Measurements from ENCODE around the gene DPEP2. TPM values are rescaled to one million over a fixed set of nuclear protein-coding genes. Genes with fewer than 3 reads are reported as not detected.

DPEP2 gene
- total and polyA plus RNA-seq, 2 experiments from 2014 or later = not detected

GRCh38 chr16:67995423-67995822 is 3.9 kb downstream of the DPEP2 start:
- no peaks in the 10 kb centered on the region for H4K20me1 ChIP-seq (replicated peaks; ENCODE audit: insufficient read depth)
- 0 out of 2 replicates have a peak, but pooled peaks cover 3% of the 10 kb centered on the region for H3F3A ChIP-seq (replicated peaks; ENCODE audit: low read depth)
- peaks cover 3% of the 10 kb centered on the region; the same call in 1 of the 2 replicates for H3K27me3 ChIP-seq (ENCODE audit: insufficient read depth)
- TF ChIP-seq EZH2 (IDR thresholded peaks at IDR 0.05; ENCODE audit: low read depth, unreplicated experiment) = no peak
- no peak for TF ChIP-seq CREB1 (CRISPR knock-in tag; IDR thresholded peaks at IDR 0.05; ENCODE audit: low read depth)
- TF ChIP-seq JUNB (IDR thresholded peaks at IDR 0.05; ENCODE audit: unreplicated experiment) = no peak
- no peak for TF ChIP-seq ETS1 (IDR thresholded peaks at IDR 0.05)
- TF ChIP-seq POLR2AphosphoS5 (IDR thresholded peaks at IDR 0.05; ENCODE audit: low read depth) = no peak
- TF ChIP-seq NANOG (IDR thresholded peaks at IDR 0.05; ENCODE audit: borderline replicate concordance) = no peak
- no peak for TF ChIP-seq STAT1 (IDR thresholded peaks at IDR 0.05; ENCODE audit: unreplicated experiment)
- no peak for TF ChIP-seq REST (IDR thresholded peaks at IDR 0.05; ENCODE audit: unreplicated experiment)
- TF ChIP-seq ZNF331 (CRISPR knock-in tag; IDR thresholded peaks at IDR 0.05; ENCODE audit: low read depth) = no peak
- no peak for TF ChIP-seq CTCF (conservative IDR thresholded peaks at IDR 0.05; ENCODE audit: low read depth in 2 of 2)
- TF ChIP-seq EZH2phosphoT487 (IDR thresholded peaks at IDR 0.05; ENCODE audit: unreplicated experiment) = no peak
- TF ChIP-seq ZNF462 (CRISPR knock-in tag; IDR thresholded peaks at IDR 0.05) = no peak
- TF ChIP-seq ZNF114 (CRISPR knock-in tag; IDR thresholded peaks at IDR 0.05) = no peak
- ATAC-seq (no peak), DNase-seq (ENCODE audit: low spot score) (no peak)
- Mint-ChIP-seq H3K4me3 (no peak overlapping the region), H3K27me3 (ENCODE audit: insufficient read depth, low read depth, poor library complexity) (peaks cover 13% of the 10 kb centered on the region), H3K27ac (no peak overlapping the region), H3K4me1 (no peaks in the 10 kb centered on the region), H3K9me3 (no peaks in the 10 kb centered on the region), H3K36me3 (ENCODE audit: low read depth) (no peaks in the 10 kb centered on the region)
- no peaks in the 10 kb centered on the region for H3K4me1 ChIP-seq (ENCODE audit: insufficient read depth)
- no peak overlapping the region for H2AFZ ChIP-seq
- H3K79me2 ChIP-seq (replicated peaks; ENCODE audit: insufficient read depth) = no peaks in the 10 kb centered on the region
- H3K4me3 ChIP-seq = no peak overlapping the region
- no peaks in the 10 kb centered on the region for H3K36me3 ChIP-seq (ENCODE audit: insufficient read depth)
- no peaks in the 10 kb centered on the region for H3K9me2 ChIP-seq (ENCODE audit: insufficient read depth)
- no peak overlapping the region for H3K4me2 ChIP-seq
- no peak overlapping the region for H3K27ac ChIP-seq (ENCODE audit: low read depth)

Measured in GM23338 (cell line).